Lower leg skin (tissue), 4 donors: ENCODE results near the gene HS3ST4. TPM values are rescaled to one million over a fixed set of nuclear protein-coding genes. Genes with fewer than 3 reads are reported as not detected.

ENCODE experiments used
- DNase-seq, 2 donors: peaks; one replicate each; pipeline ENCODE4 v3.0.0-alpha.2; 2019; ENCODE audit warnings: low spot score in 2 of 2
- H3K4me3 ChIP-seq: fragments of 200-600 bp; sonication (generic); 2 replicates; pipeline ENCODE4 v1.5.1; 2017; ENCODE audit warnings: mild to moderate bottlenecking, low read depth; ENCODE audit not compliant: poor library complexity, severe bottlenecking
- CTCF ChIP-seq, 3 donors: fragments of 450-650 bp; IDR thresholded peaks; one replicate each; pipeline ENCODE4 v1.5.1; 2016; ENCODE audit warnings: antibody characterized with exemption in 3 of 3, mild to moderate bottlenecking in 3 of 3, moderate library complexity in 2 of 3
- POLR2A ChIP-seq, 2 donors: fragments of 450-650 bp; IDR thresholded peaks; one replicate each; pipeline ENCODE4 v1.6.1; 2016 to 2017; ENCODE audit warnings: antibody characterized with exemption in 2 of 2, mild to moderate bottlenecking in 1 of 2, moderate library complexity in 1 of 2
- WGBS, 2 donors: methylation state at CpG; one replicate each; pipeline ENCODE4 v1.1.5; 2018; 5-methylcytosine and 5-hydroxymethylcytosine counted together
- intact Hi-C: fragments of 100-400 bp; cut with DNase I; formaldehyde crosslinking; loops from one replicate; pipeline ENCODE4 v1.15.0; 2023; ENCODE audit warnings: low total_unique reads
- total RNA-seq, 4 donors: library from RNA; depleted of rRNA; stranded (reverse); fragments of >200 nt; gene quantifications; one replicate each; pipeline ENCODE4 v1.1.0, GENCODE V29; 2016

HS3ST4 gene
- total RNA-seq, 4 donors from 2014 or later, result 0.17 to 2.4 (median 0.84) TPM; not detected in 1

- no peak overlapping the region for H3K4me3 ChIP-seq
- DNase-seq, result no peak
- TF ChIP-seq POLR2A (IDR thresholded peaks at IDR 0.05) (no peak), CTCF (IDR thresholded peaks at IDR 0.05) (no peak)
- intact Hi-C loops, result no loop called here
- 74 to 78% methylated on average over 1 of the region's 1 CpG for WGBS, 2 donors
These were observed 320.6 kb downstream of the HS3ST4 start for GRCh38 chr16:26012376-26012775.

GRCh38 chr16:26015776-26016175 is 324.0 kb downstream of the HS3ST4 start:
- intact Hi-C loops, result no loop called here
- no peak for DNase-seq
- WGBS, 2 donors, result 57 to 61% methylated on average over 3 of the region's 3 CpGs
- TF ChIP-seq CTCF (IDR thresholded peaks at IDR 0.05) (no peak), POLR2A (IDR thresholded peaks at IDR 0.05) (no peak)
- no peak overlapping the region for H3K4me3 ChIP-seq

- no peak for TF ChIP-seq POLR2A (IDR thresholded peaks at IDR 0.05)
- no peak for TF ChIP-seq CTCF (IDR thresholded peaks at IDR 0.05)
- DNase-seq, result no peak
- WGBS, 2 donors, result 30 to 63% methylated on average over 2 of the region's 2 CpGs
- intact Hi-C loops, result no loop called here
- H3K4me3 ChIP-seq, result no peak overlapping the region
These were observed 325.2 kb downstream of the HS3ST4 start for GRCh38 chr16:26016989-26017388.

GRCh38 chr16:26019381-26020242 is 327.9 kb downstream of the HS3ST4 start:
- intact Hi-C loops, result no loop called here
- no peak for DNase-seq
- TF ChIP-seq POLR2A (IDR thresholded peaks at IDR 0.05), result no peak
- TF ChIP-seq CTCF (IDR thresholded peaks at IDR 0.05), result no peak
- no peak overlapping the region for H3K4me3 ChIP-seq
- WGBS, 2 donors, result 39 to 43% methylated on average over 12 of the region's 12 CpGs

- no peak for DNase-seq
- WGBS, 2 donors, result 76 to 80% methylated on average over 9 of the region's 9 CpGs
- intact Hi-C loops, result no loop called here
- no peak overlapping the region for H3K4me3 ChIP-seq
- TF ChIP-seq CTCF (IDR thresholded peaks at IDR 0.05), result no peak
- no peak for TF ChIP-seq POLR2A (IDR thresholded peaks at IDR 0.05)
These were observed 335.1 kb downstream of the HS3ST4 start for GRCh38 chr16:26026709-26027450.
